HFFc6 (cell line): Measurements from ENCODE around the gene CENPC. TPM values are rescaled to one million over a fixed set of nuclear protein-coding genes. Genes with fewer than 3 reads are reported as not detected.

Experiments used
- DNase-seq: peaks from one replicate; pipeline ENCODE4 v3.0.0-alpha.2; 2018
- H3K27ac Mint-ChIP-seq: 2 replicates; pipeline ENCODE4 v1.8.0; 2020; ENCODE audit warnings: mild to moderate bottlenecking, mixed read lengths
- H3K27me3 Mint-ChIP-seq: 2 replicates; pipeline ENCODE4 v1.8.0; 2021; ENCODE audit warnings: mild to moderate bottlenecking, moderate library complexity, mixed read lengths; ENCODE audit not compliant: insufficient read depth
- H3K36me3 Mint-ChIP-seq: 2 replicates; pipeline ENCODE4 v1.8.0; 2021; ENCODE audit warnings: low read depth, mixed read lengths
- H3K4me1 Mint-ChIP-seq: 2 replicates; pipeline ENCODE4 v1.8.0; 2020; ENCODE audit warnings: low read depth, mixed read lengths
- H3K4me3 Mint-ChIP-seq: 2 replicates; pipeline ENCODE4 v1.8.0; 2020; ENCODE audit warnings: mild to moderate bottlenecking, moderate library complexity, mixed read lengths
- H3K9me3 Mint-ChIP-seq: 2 replicates; pipeline ENCODE4 v1.8.0; 2020; ENCODE audit warnings: mild to moderate bottlenecking, mixed read lengths
- long read RNA-seq: library from polyadenylated mRNA; unstranded; transcript quantifications from one replicate; pipeline ENCODE4 v2.0.0, GENCODE V29; 2019
- total RNA-seq, 6 experiments: library from RNA; stranded (reverse); fragmentation: NEBNext Ultra II Directional; extraction: Animal tissue kit (Norgen Biotek cat#: 25700); gene quantifications; 2 replicates in 1 of 6; 3 replicates in 5 of 6; pipeline ENCODE4 v1.2.3, GENCODE V29; 2021
- TF ChIP-seq, protein P1 (sequence below): fragments of 200-600 bp; sonication (generic); IDR thresholded peaks from 2 replicates; pipeline ENCODE4 v1.5.0; 2021; ENCODE audit warnings: antibody characterized with exemption, mild to moderate bottlenecking

The CENPC gene, protein sequence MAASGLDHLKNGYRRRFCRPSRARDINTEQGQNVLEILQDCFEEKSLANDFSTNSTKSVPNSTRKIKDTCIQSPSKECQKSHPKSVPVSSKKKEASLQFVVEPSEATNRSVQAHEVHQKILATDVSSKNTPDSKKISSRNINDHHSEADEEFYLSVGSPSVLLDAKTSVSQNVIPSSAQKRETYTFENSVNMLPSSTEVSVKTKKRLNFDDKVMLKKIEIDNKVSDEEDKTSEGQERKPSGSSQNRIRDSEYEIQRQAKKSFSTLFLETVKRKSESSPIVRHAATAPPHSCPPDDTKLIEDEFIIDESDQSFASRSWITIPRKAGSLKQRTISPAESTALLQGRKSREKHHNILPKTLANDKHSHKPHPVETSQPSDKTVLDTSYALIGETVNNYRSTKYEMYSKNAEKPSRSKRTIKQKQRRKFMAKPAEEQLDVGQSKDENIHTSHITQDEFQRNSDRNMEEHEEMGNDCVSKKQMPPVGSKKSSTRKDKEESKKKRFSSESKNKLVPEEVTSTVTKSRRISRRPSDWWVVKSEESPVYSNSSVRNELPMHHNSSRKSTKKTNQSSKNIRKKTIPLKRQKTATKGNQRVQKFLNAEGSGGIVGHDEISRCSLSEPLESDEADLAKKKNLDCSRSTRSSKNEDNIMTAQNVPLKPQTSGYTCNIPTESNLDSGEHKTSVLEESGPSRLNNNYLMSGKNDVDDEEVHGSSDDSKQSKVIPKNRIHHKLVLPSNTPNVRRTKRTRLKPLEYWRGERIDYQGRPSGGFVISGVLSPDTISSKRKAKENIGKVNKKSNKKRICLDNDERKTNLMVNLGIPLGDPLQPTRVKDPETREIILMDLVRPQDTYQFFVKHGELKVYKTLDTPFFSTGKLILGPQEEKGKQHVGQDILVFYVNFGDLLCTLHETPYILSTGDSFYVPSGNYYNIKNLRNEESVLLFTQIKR
- total RNA-seq: 1 to 10 TPM; 8.0 to 9.4 (median 9.0) TPM
- long read RNA-seq, full-length matches to known transcripts: 1 of 6 reads
- long read RNA-seq, partial matches to known transcripts: 5 of 6 reads
- long read RNA-seq, other reads (novel, unspliced or antisense): 0 of 6 reads

DNA sequence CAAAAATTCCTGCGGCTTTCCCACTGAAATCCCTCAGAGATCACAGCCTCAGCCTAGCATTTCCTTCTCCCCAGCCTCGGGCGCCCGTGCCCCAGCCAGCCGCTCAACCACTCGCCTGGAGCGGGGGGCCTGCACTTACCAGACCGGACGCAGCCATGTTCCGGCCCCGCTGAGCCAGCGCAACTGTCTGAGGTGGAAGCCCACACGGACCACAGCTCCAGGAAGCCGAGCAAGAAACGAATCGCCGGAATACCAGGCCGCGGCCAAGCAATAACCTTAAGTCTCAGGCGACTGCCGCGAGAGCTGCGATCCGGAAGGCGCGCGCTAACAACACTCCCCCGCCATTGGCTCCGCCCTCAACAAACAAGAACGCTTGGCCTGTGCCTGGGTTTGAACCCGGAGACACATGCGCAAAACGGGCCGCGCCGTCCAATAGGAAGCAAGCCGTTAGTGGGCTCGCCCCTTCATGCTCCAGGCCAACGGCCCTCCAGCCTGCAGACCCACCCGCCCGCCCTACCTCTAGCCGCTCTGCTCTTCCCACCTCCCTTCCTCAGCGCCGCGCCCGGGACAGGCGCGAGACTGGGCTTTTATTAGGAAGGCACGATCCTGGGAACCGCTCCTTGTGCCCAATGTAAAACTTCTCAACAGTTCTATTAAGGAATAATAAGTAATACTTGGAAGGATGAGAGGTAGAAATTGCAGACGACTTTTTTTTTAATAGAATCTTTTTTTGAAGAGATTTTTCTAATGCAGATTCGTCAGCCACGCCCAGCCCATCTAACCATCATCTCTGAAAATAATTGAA is at the start of gene CENPC:
CENPC (minus strand) TSS at position 305 of the 805 bp plus-strand sequence; CDS start at position 157, 148 bp downstream.
- H3K4me3 Mint-ChIP-seq: peak within 1 kb of the TSS; percentile 98
- TF ChIP-seq, protein P1, sequence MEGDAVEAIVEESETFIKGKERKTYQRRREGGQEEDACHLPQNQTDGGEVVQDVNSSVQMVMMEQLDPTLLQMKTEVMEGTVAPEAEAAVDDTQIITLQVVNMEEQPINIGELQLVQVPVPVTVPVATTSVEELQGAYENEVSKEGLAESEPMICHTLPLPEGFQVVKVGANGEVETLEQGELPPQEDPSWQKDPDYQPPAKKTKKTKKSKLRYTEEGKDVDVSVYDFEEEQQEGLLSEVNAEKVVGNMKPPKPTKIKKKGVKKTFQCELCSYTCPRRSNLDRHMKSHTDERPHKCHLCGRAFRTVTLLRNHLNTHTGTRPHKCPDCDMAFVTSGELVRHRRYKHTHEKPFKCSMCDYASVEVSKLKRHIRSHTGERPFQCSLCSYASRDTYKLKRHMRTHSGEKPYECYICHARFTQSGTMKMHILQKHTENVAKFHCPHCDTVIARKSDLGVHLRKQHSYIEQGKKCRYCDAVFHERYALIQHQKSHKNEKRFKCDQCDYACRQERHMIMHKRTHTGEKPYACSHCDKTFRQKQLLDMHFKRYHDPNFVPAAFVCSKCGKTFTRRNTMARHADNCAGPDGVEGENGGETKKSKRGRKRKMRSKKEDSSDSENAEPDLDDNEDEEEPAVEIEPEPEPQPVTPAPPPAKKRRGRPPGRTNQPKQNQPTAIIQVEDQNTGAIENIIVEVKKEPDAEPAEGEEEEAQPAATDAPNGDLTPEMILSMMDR: no peak
- H3K27me3 Mint-ChIP-seq: 0 out of 2 replicates have a peak, but pooled peaks cover 1% of the 10 kb centered on the region
- peak; percentile 96 for DNase-seq
- H3K27ac Mint-ChIP-seq: peak within 1 kb of the TSS; percentile 94
- peaks cover 14% of the 10 kb centered on the region for H3K36me3 Mint-ChIP-seq
- peaks cover 32% of the 10 kb centered on the region for H3K4me1 Mint-ChIP-seq
- H3K9me3 Mint-ChIP-seq: no peaks in the 10 kb centered on the region

DNA sequence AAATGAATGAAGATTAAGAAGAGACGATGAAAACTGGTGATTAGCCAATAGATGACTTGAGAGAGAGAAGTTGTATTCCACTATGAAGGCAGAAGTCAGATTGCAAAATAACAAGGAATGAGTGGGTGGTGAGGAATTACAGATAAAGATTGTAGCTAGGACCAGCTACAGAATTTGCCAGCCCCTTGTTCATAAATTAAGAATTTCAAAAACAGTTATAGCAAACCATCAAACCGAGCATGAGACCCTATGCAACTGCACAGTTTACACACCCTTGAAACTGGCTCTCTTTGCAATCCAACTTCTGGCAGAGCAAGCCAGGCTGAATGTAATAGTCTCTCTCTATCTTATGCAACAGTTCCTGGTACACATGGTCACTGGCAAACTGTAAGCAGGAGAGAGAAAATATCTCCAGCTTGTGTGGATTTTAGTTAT is 48.5 kb upstream of the CENPC start:
- TF ChIP-seq, protein P1: no peak
- Mint-ChIP-seq H3K4me3 (no peak overlapping the region), H3K4me1 (0 out of 2 replicates have a peak, but pooled peaks cover 8% of the 10 kb centered on the region), H3K9me3 (no peaks in the 10 kb centered on the region), H3K27ac (no peak overlapping the region), H3K27me3 (peaks cover 2% of the 10 kb centered on the region; the same call in 1 of the 2 replicates), H3K36me3 (no peaks in the 10 kb centered on the region)
- no peak for DNase-seq

DNA sequence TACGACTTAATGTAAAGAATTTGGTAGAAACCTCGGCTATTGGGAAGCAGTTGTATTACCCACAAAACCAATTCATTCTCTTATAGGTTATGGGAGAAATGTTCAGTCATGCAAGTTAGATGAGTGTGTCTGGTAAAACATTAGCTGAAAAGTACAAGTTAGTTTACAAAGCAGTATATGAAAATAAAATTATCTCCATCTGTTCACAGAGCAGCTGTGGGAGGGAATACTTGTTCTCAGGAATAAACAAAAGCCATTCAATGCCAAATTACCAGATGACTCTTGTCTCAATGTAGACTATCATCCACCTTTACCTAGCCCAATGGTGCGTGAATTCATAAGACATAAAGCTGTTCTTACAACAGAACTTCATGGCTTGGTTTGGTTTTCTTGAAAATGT is 41.9 kb upstream of the CENPC start:
- TF ChIP-seq, protein P1: no peak
- no peak for DNase-seq
- Mint-ChIP-seq H3K4me3 (no peak overlapping the region), H3K4me1 (no peaks in the 10 kb centered on the region), H3K27ac (no peak overlapping the region), H3K36me3 (no peaks in the 10 kb centered on the region), H3K9me3 (no peaks in the 10 kb centered on the region), H3K27me3 (no peaks in the 10 kb centered on the region)

DNA sequence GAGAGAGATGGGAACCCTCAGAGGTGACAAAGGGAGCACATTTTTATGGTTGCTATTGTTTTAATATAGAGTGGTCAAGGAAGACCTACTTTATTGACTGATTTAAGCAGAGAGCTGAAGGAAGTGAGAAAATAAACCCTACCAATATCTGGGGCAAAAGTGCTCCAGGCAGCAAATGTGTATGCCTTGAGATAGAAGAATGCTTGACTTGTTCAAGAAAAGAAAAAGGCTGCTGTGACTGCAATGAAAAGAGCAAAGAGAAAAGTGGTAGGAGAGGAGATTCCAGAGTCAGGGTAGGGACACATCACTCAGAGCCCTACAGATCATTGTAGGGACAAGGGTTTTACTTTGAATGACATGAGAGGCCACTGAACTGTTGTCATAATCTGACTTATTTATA is 39.2 kb upstream of the CENPC start:
- H3K27ac Mint-ChIP-seq: no peak overlapping the region
- TF ChIP-seq, protein P1: no peak
- no peak overlapping the region for H3K4me3 Mint-ChIP-seq
- H3K36me3 Mint-ChIP-seq: no peaks in the 10 kb centered on the region
- H3K27me3 Mint-ChIP-seq: peaks cover under 1% of the 10 kb centered on the region; the same call in 1 of the 2 replicates
- no peaks in the 10 kb centered on the region for H3K9me3 Mint-ChIP-seq
- H3K4me1 Mint-ChIP-seq: no peaks in the 10 kb centered on the region
- DNase-seq: no peak

DNA sequence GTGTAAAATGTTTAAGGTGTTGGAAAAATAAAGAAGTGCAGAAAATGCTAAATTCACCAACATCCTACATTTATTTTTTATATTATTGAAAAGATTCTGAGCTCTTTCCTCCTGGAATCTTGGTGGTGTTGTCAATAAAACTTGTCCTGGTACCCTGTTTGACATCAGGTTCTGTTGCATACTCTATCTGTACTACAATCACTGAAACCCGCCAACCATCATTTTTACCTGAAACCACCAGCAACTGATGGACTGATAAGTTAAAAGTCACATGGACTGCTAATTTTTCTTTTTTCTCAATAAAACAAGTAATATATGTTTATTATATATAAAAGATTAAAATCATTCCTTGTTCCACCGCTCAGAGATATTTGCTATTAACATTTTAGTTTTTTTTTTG is 36.6 kb upstream of the CENPC start:
- H3K4me3 Mint-ChIP-seq: no peak overlapping the region
- no peaks in the 10 kb centered on the region for H3K4me1 Mint-ChIP-seq
- TF ChIP-seq, protein P1: no peak
- no peak for DNase-seq
- no peak overlapping the region for H3K27ac Mint-ChIP-seq
- H3K27me3 Mint-ChIP-seq: peaks cover 8% of the 10 kb centered on the region; the same call in 1 of the 2 replicates
- H3K36me3 Mint-ChIP-seq: no peaks in the 10 kb centered on the region
- H3K9me3 Mint-ChIP-seq: no peaks in the 10 kb centered on the region
